GM19397 (cell line): Measurements from ENCODE around the gene HYAL4.

Experiments
- ATAC-seq: cut with Tn5 transposase; IDR thresholded peaks from one replicate; pipeline ENCODE4 v1.9.1; 2021; ENCODE audit warnings: mild to moderate bottlenecking, moderate library complexity; ENCODE audit not compliant: unreplicated experiment

The HYAL4 gene

GRCh38 chr7:123901101-123901500 is 56.1 kb downstream of the HYAL4 start:
- ATAC-seq, result no peak

- no peak for ATAC-seq
Observed at GRCh38 chr7:123905714-123906113, 60.7 kb downstream of the HYAL4 start.

GRCh38 chr7:123916240-123916724 is 71.3 kb downstream of the HYAL4 start:
- no peak for ATAC-seq

GRCh38 chr7:123917878-123918277 is 72.9 kb downstream of the HYAL4 start:
- no peak for ATAC-seq

GRCh38 chr7:123918309-123918708 is 73.3 kb downstream of the HYAL4 start:
- no peak for ATAC-seq

- ATAC-seq, result no peak
Observed at GRCh38 chr7:123923599-123923998, 78.6 kb downstream of the HYAL4 start.

- ATAC-seq, result no peak
Observed at GRCh38 chr7:123924941-123925340, 80.0 kb downstream of the HYAL4 start, which contains the start of gene SPAM1. TSS of gene SPAM1 (plus strand) at chr7:123925241. CDS start at chr7:123953571, 28,330 bp downstream.
